ENCODE data around the gene ANKRD39.
"Not testable (repeated sequence)": the region's sequence is repeated elsewhere in the genome, so short reads cannot be mapped to it uniquely, and the experiment has no call there.

The ANKRD39 gene

GRCh38 chr2:96857667-96858372 is at the start of gene ANKRD39:
ANKRD39 (minus strand) TSS chr2:96858016; CDS start chr2:96857987, 29 bp downstream.
- DNase-seq (ENCODE audit: low read depth in 1 of 2, low spot score in 1 of 2) = peak; percentile 93 to 97

GRCh38 chr2:96906729-96907114 is 48.9 kb upstream of the ANKRD39 start:
- no peak for DNase-seq (ENCODE audit: low read depth in 1 of 2, low spot score in 1 of 2)

- DNase-seq (ENCODE audit: low read depth in 1 of 2, low spot score in 1 of 2) = no peak
Measured at GRCh38 chr2:96903815-96904214, 46.0 kb upstream of the ANKRD39 start.

GRCh38 chr2:96903318-96903717 is 45.5 kb upstream of the ANKRD39 start:
- no peak for DNase-seq (ENCODE audit: low read depth in 1 of 2, low spot score in 1 of 2)

GRCh38 chr2:96900237-96900636 is 42.4 kb upstream of the ANKRD39 start:
- DNase-seq (ENCODE audit: low read depth in 1 of 2, low spot score in 1 of 2) = no peak

GRCh38 chr2:96899413-96899741 is 41.6 kb upstream of the ANKRD39 start:
- DNase-seq (ENCODE audit: low read depth in 1 of 2, low spot score in 1 of 2) = no peak

- DNase-seq (ENCODE audit: low read depth in 1 of 2, low spot score in 1 of 2) = no peak
Measured at GRCh38 chr2:96898641-96899412, 41.0 kb upstream of the ANKRD39 start.

- DNase-seq (ENCODE audit: low read depth in 1 of 2, low spot score in 1 of 2) = no peak
Measured at GRCh38 chr2:96898135-96898505, 40.3 kb upstream of the ANKRD39 start.

- no peak for DNase-seq (ENCODE audit: low read depth in 1 of 2, low spot score in 1 of 2)
Measured at GRCh38 chr2:96897491-96898134, 39.8 kb upstream of the ANKRD39 start.

- no peak for DNase-seq (ENCODE audit: low read depth in 1 of 2, low spot score in 1 of 2)
Measured at GRCh38 chr2:96895746-96896651, 38.2 kb upstream of the ANKRD39 start.

- DNase-seq (ENCODE audit: low read depth in 1 of 2, low spot score in 1 of 2) = no peak
Measured at GRCh38 chr2:96895032-96895745, 37.4 kb upstream of the ANKRD39 start.

- DNase-seq (ENCODE audit: low read depth in 1 of 2, low spot score in 1 of 2) = no peak
Measured at GRCh38 chr2:96894151-96894531, 36.3 kb upstream of the ANKRD39 start.

GRCh38 chr2:96893289-96894150 is 35.7 kb upstream of the ANKRD39 start:
- no peak for DNase-seq (ENCODE audit: low read depth in 1 of 2, low spot score in 1 of 2)

- DNase-seq (ENCODE audit: low read depth in 1 of 2, low spot score in 1 of 2) = no peak
Measured at GRCh38 chr2:96891591-96892333, 33.9 kb upstream of the ANKRD39 start.

GRCh38 chr2:96890726-96891385 is 33.0 kb upstream of the ANKRD39 start:
- DNase-seq (ENCODE audit: low read depth in 1 of 2, low spot score in 1 of 2) = no peak

- DNase-seq (ENCODE audit: low read depth in 1 of 2, low spot score in 1 of 2) = no peak
Measured at GRCh38 chr2:96890252-96890651, 32.4 kb upstream of the ANKRD39 start.

GRCh38 chr2:96889502-96889901 is 31.7 kb upstream of the ANKRD39 start:
- not testable (repeated sequence) for DNase-seq (ENCODE audit: low read depth in 1 of 2, low spot score in 1 of 2)

Measured in activated CD4-positive, alpha-beta T cell treated with anti-CD3 and anti-CD28 coated beads, Interleukin-2, amount 50 U/mL, for 24 hours (primary cell).